Adrenal gland (tissue), 12 donors: ENCODE measurements around the gene FAM124B. TPM values are rescaled to one million over a fixed set of nuclear protein-coding genes. Genes with fewer than 3 reads are reported as not detected.

ENCODE experiments used
- DNase-seq, 7 donors: peaks; one replicate each; pipeline ENCODE4 v3.0.0-alpha.2; 2019 to 2020
- H3K27ac ChIP-seq, 5 donors: fragments of 200-600 bp; sonication (generic) in 4 of 5; 1 replicate in 3 of 5; 2 replicates in 2 of 5; pipeline versions ENCODE4 v1.5.1 to v1.8.0; 2016 to 2020; ENCODE audit warnings: mild to moderate bottlenecking in 1 of 5
- H3K27me3 ChIP-seq: fragments of 200-600 bp; 2 replicates; pipeline ENCODE4 v1.8.0; 2021
- H3K36me3 ChIP-seq, 2 donors: fragments of 200-600 bp; replicated peaks in 1 of 2; 1 replicate in 1 of 2; 2 replicates in 1 of 2; pipeline versions ENCODE4 v1.5.1 to v1.8.0; 2018 to 2022
- H3K4me1 ChIP-seq, 2 donors: fragments of 200-600 bp; replicated peaks in 1 of 2; 1 replicate in 1 of 2; 2 replicates in 1 of 2; pipeline versions ENCODE4 v1.5.1 to v1.8.0; 2018 to 2021
- H3K4me3 ChIP-seq, 4 donors: fragments of 200-600 bp; sonication (generic) in 3 of 4; one replicate each; pipeline ENCODE4 v1.5.1; 2016 to 2018
- H3K9me3 ChIP-seq, 3 donors: fragments of 200-600 bp; sonication (generic) in 1 of 3; replicated peaks in 1 of 3; 1 replicate in 2 of 3; 2 replicates in 1 of 3; pipeline versions ENCODE4 v1.5.1 to v1.8.0; 2016 to 2021
- POLR2A ChIP-seq, 2 donors: fragments of 450-650 bp; IDR thresholded peaks; one replicate each; pipeline ENCODE4 v1.6.1; 2017; ENCODE audit warnings: antibody characterized with exemption in 2 of 2, mild to moderate bottlenecking in 2 of 2, moderate library complexity in 1 of 2
- WGBS, 4 donors: extraction: QIAGEN DNeasy Blood & Tissue Kit in 2 of 4; methylation state at CpG; one replicate each; pipeline versions ENCODE4 v1.1.5 to v1.1.7; 2013 to 2017; 5-methylcytosine and 5-hydroxymethylcytosine counted together
- intact Hi-C, 2 donors: fragments of 100-400 bp; cut with DNase I; formaldehyde crosslinking; loops; one replicate each; pipeline versions ENCODE4 v1.14.1 to v1.15.0; 2022 to 2023
- polyA plus RNA-seq, 3 donors: library from polyadenylated mRNA; stranded (reverse); fragments of 200-250 nt in 2 of 3; fragments of 350-450 nt in 1 of 3; fragmentation: Illumina TruSeq in 1 of 3; extraction: RNeasy Lipid Tissue Mini Kit (QIAGEN cat#74804) in 1 of 3; gene quantifications; one replicate each; pipeline ENCODE4 v1.2.3, GENCODE V29; 2013 to 2014
- total RNA-seq, 9 donors: library from RNA; depleted of rRNA in 4 of 9; stranded (reverse); fragments of >200 nt in 4 of 9; fragments of 120-200 nt in 1 of 9; fragmentation: NEBNext Ultra II Directional in 1 of 9; extraction: Animal tissue kit (Norgen Biotek cat#: 25700) in 1 of 9; gene quantifications; one replicate each; pipeline versions ENCODE4 v1.1.0 to v1.2.4, GENCODE V29; 2013 to 2023
- TF ChIP-seq, protein P1 (sequence below), 6 experiments: fragments of 450-650 bp in 4 of 6; fragments of 200-600 bp in 2 of 6; sonication (generic) in 1 of 6; IDR thresholded peaks; 1 replicate in 5 of 6; 2 replicates in 1 of 6; pipeline versions ENCODE4 v1.5.1 to v1.8.0; 2016 to 2021; ENCODE audit warnings: antibody characterized with exemption in 6 of 6, mild to moderate bottlenecking in 2 of 6, moderate library complexity in 1 of 6
- donor health status: healthy with polysubstance abuse.
- donor health status: Bipolar disorder and iron deficiency.
- donor health status: DM: yes; HTN: yes; CAD: no.
- donor health status: DM: no; HTN: no; CAD: no.
- donor health status: DM: no; HTN: no; CAD: no.
- donor health status: DM: yes; HTN: yes; CAD: no.

The FAM124B gene
- total and polyA plus RNA-seq, 12 donors: 0.16 to 1.1 (median 0.54) TPM; not detected in 2

- WGBS, 4 donors: 55 to 63% (median 57%) methylated on average over 2 of the region's 2 CpGs
- TF ChIP-seq, protein P1, sequence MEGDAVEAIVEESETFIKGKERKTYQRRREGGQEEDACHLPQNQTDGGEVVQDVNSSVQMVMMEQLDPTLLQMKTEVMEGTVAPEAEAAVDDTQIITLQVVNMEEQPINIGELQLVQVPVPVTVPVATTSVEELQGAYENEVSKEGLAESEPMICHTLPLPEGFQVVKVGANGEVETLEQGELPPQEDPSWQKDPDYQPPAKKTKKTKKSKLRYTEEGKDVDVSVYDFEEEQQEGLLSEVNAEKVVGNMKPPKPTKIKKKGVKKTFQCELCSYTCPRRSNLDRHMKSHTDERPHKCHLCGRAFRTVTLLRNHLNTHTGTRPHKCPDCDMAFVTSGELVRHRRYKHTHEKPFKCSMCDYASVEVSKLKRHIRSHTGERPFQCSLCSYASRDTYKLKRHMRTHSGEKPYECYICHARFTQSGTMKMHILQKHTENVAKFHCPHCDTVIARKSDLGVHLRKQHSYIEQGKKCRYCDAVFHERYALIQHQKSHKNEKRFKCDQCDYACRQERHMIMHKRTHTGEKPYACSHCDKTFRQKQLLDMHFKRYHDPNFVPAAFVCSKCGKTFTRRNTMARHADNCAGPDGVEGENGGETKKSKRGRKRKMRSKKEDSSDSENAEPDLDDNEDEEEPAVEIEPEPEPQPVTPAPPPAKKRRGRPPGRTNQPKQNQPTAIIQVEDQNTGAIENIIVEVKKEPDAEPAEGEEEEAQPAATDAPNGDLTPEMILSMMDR (IDR thresholded peaks at IDR 0.05): no peak
- no peak for TF ChIP-seq POLR2A (IDR thresholded peaks at IDR 0.05)
- intact Hi-C loops: no loop called here
- DNase-seq: no peak
- Histone ChIP-seq H3K4me1 (no peaks in the 10 kb centered on the region), H3K27me3 (no peaks in the 10 kb centered on the region), H3K27ac (no peak overlapping the region), H3K36me3 (no peaks in the 10 kb centered on the region), H3K4me3 (no peak overlapping the region), H3K9me3 (no peaks in the 10 kb centered on the region)
These were observed 6.8 kb upstream of the FAM124B start for GRCh38 chr2:224408676-224409075.

DNA sequence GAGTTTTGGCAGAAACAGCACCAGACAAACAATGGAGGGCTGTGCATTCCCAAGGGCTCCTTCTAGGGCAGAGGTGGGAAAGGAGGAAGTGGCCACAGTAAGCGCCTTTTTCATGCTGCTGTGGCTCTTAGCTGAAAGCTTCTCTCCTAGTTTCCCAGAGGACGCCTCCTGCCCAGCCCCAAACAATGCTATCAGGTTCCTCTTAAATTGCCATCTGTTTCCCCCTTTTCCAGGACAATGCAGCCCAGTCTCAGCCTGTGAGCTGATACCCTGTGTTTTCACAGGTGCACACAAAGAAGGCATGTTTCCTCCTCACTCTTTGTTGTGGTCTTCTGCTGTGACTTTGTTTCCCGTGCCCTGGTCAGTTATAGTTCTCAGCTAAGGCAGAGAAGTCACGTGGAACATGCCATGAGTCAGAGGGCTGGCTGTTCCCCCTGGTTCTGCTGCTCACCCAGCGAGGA, 5.4 kb upstream of the FAM124B start:
- H3K4me1 ChIP-seq: no peaks in the 10 kb centered on the region
- intact Hi-C loops: no loop called here
- DNase-seq: peak in 1 of 7 donors; percentile 15
- no peaks in the 10 kb centered on the region for H3K36me3 ChIP-seq
- no peaks in the 10 kb centered on the region for H3K9me3 ChIP-seq
- no peak overlapping the region for H3K27ac ChIP-seq
- TF ChIP-seq, protein P1 (IDR thresholded peaks at IDR 0.05): no peak
- TF ChIP-seq POLR2A (IDR thresholded peaks at IDR 0.05): no peak
- WGBS, 4 donors: 61 to 71% (median 66%) methylated on average over 5 of the region's 5 CpGs
- H3K4me3 ChIP-seq: no peak overlapping the region
- H3K27me3 ChIP-seq: no peaks in the 10 kb centered on the region

- Histone ChIP-seq H3K27ac (no peak overlapping the region), H3K27me3 (no peaks in the 10 kb centered on the region), H3K4me3 (no peak overlapping the region), H3K9me3 (no peaks in the 10 kb centered on the region), H3K36me3 (no peaks in the 10 kb centered on the region), H3K4me1 (no peaks in the 10 kb centered on the region)
- no peak for DNase-seq
- TF ChIP-seq, protein P1 (IDR thresholded peaks at IDR 0.05): no peak
- no peak for TF ChIP-seq POLR2A (IDR thresholded peaks at IDR 0.05)
- 82 to 86% (median 85%) methylated on average over 4 of the region's 4 CpGs for WGBS, 4 donors
- intact Hi-C loops: no loop called here
These were observed 4.0 kb upstream of the FAM124B start for GRCh38 chr2:224405841-224406370.

DNA sequence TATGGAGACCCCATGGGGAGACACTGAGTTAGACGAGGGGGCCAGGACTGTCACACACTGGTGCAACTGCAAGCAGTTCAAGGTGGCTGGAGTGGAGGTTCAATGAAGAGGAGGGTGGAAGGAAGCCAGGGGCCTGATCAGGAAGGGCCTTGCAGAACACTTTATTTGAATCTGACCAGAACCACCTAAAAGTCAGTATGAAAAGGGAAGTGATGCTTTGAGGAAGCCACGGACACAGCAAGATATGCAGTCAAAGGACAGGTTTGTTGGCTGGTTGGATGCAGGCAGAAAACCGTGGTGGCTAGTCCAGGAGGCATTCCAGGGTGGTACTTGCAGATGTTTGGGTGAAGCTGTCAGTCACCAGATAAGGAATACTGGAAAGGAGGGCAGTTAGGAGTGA, 3.5 kb upstream of the FAM124B start:
- DNase-seq: no peak
- H3K4me3 ChIP-seq: no peak overlapping the region
- H3K9me3 ChIP-seq: no peaks in the 10 kb centered on the region
- H3K36me3 ChIP-seq: no peaks in the 10 kb centered on the region
- intact Hi-C loops: no loop called here
- no peak overlapping the region for H3K27ac ChIP-seq
- H3K4me1 ChIP-seq: no peaks in the 10 kb centered on the region
- TF ChIP-seq, protein P1 (IDR thresholded peaks at IDR 0.05): no peak
- no peak for TF ChIP-seq POLR2A (IDR thresholded peaks at IDR 0.05)
- WGBS, 4 donors: 54 to 57% (median 55%) methylated on average over 3 of the region's 3 CpGs
- no peaks in the 10 kb centered on the region for H3K27me3 ChIP-seq
